Measurements from ENCODE around the gene MCM8.

- TF ChIP-seq POLR2A (IDR thresholded peaks at IDR 0.05), result no peak
- no peak for TF ChIP-seq CTCF (IDR thresholded peaks at IDR 0.05)
Observed at GRCh38 chr20:5968462-5968861, 18.0 kb downstream of the MCM8 start.

Data from esophagus squamous epithelium (tissue), 4 donors.